Measurements from ENCODE around the gene TMOD3. TPM values are rescaled to one million over a fixed set of nuclear protein-coding genes. Genes with fewer than 3 reads are reported as not detected.

Gene TMOD3
- total and polyA plus RNA-seq, 2 experiments from 2014 or later, result 26.1 to 29.9 TPM

DNA sequence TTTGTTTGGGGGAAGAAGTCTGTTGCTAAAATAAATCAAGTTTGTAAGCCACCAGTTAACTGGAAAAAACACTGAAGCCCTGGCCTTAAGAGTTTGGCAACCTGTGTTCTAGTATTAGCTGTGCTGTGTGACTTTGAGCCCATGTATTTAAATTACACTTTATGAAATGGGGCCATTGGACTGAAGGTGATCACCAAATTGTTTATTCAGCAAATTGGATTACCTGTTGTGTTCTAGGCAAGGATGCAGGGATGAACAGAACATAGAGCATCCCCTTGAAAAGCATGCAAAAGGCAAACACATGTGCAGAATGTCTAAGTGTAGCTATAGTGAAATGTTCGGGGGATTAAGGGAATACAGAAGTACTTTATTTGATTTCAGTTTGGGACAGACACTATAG lies 54.6 kb downstream of the TMOD3 start:
- Mint-ChIP-seq H3K36me3 (ENCODE audit: low read depth) (peaks cover 24% of the 10 kb centered on the region), H3K27ac (no peak overlapping the region), H3K4me1 (no peaks in the 10 kb centered on the region), H3K27me3 (ENCODE audit: insufficient read depth, low read depth, poor library complexity) (peaks cover 4% of the 10 kb centered on the region), H3K9me3 (peaks cover 15% of the 10 kb centered on the region), H3K4me3 (no peak overlapping the region)
- Histone ChIP-seq H3K79me2 (replicated peaks; ENCODE audit: insufficient read depth) (no peaks in the 10 kb centered on the region), H2AFZ (no peak overlapping the region), H4K20me1 (replicated peaks; ENCODE audit: insufficient read depth) (no peaks in the 10 kb centered on the region), H3K9me2 (ENCODE audit: insufficient read depth) (no peaks in the 10 kb centered on the region), H3K27me3 (ENCODE audit: insufficient read depth) (no peaks in the 10 kb centered on the region), H3K4me1 (ENCODE audit: insufficient read depth) (no peaks in the 10 kb centered on the region), H3K4me3 (no peak overlapping the region), H3K27ac (ENCODE audit: low read depth) (no peak overlapping the region), H3K4me2 (no peak overlapping the region), H3F3A (replicated peaks; ENCODE audit: low read depth) (no peaks in the 10 kb centered on the region), H3K36me3 (ENCODE audit: insufficient read depth) (no peaks in the 10 kb centered on the region)
- no peak for TF ChIP-seq EZH2 (IDR thresholded peaks at IDR 0.05; ENCODE audit: low read depth, unreplicated experiment)
- TF ChIP-seq, protein P1, sequence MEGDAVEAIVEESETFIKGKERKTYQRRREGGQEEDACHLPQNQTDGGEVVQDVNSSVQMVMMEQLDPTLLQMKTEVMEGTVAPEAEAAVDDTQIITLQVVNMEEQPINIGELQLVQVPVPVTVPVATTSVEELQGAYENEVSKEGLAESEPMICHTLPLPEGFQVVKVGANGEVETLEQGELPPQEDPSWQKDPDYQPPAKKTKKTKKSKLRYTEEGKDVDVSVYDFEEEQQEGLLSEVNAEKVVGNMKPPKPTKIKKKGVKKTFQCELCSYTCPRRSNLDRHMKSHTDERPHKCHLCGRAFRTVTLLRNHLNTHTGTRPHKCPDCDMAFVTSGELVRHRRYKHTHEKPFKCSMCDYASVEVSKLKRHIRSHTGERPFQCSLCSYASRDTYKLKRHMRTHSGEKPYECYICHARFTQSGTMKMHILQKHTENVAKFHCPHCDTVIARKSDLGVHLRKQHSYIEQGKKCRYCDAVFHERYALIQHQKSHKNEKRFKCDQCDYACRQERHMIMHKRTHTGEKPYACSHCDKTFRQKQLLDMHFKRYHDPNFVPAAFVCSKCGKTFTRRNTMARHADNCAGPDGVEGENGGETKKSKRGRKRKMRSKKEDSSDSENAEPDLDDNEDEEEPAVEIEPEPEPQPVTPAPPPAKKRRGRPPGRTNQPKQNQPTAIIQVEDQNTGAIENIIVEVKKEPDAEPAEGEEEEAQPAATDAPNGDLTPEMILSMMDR (conservative IDR thresholded peaks at IDR 0.05; ENCODE audit: low read depth in 2 of 2), result no peak
- TF ChIP-seq POLR2AphosphoS5 (IDR thresholded peaks at IDR 0.05; ENCODE audit: low read depth), result no peak
- no peak for TF ChIP-seq JUNB (IDR thresholded peaks at IDR 0.05; ENCODE audit: unreplicated experiment)
- TF ChIP-seq, protein P2, sequence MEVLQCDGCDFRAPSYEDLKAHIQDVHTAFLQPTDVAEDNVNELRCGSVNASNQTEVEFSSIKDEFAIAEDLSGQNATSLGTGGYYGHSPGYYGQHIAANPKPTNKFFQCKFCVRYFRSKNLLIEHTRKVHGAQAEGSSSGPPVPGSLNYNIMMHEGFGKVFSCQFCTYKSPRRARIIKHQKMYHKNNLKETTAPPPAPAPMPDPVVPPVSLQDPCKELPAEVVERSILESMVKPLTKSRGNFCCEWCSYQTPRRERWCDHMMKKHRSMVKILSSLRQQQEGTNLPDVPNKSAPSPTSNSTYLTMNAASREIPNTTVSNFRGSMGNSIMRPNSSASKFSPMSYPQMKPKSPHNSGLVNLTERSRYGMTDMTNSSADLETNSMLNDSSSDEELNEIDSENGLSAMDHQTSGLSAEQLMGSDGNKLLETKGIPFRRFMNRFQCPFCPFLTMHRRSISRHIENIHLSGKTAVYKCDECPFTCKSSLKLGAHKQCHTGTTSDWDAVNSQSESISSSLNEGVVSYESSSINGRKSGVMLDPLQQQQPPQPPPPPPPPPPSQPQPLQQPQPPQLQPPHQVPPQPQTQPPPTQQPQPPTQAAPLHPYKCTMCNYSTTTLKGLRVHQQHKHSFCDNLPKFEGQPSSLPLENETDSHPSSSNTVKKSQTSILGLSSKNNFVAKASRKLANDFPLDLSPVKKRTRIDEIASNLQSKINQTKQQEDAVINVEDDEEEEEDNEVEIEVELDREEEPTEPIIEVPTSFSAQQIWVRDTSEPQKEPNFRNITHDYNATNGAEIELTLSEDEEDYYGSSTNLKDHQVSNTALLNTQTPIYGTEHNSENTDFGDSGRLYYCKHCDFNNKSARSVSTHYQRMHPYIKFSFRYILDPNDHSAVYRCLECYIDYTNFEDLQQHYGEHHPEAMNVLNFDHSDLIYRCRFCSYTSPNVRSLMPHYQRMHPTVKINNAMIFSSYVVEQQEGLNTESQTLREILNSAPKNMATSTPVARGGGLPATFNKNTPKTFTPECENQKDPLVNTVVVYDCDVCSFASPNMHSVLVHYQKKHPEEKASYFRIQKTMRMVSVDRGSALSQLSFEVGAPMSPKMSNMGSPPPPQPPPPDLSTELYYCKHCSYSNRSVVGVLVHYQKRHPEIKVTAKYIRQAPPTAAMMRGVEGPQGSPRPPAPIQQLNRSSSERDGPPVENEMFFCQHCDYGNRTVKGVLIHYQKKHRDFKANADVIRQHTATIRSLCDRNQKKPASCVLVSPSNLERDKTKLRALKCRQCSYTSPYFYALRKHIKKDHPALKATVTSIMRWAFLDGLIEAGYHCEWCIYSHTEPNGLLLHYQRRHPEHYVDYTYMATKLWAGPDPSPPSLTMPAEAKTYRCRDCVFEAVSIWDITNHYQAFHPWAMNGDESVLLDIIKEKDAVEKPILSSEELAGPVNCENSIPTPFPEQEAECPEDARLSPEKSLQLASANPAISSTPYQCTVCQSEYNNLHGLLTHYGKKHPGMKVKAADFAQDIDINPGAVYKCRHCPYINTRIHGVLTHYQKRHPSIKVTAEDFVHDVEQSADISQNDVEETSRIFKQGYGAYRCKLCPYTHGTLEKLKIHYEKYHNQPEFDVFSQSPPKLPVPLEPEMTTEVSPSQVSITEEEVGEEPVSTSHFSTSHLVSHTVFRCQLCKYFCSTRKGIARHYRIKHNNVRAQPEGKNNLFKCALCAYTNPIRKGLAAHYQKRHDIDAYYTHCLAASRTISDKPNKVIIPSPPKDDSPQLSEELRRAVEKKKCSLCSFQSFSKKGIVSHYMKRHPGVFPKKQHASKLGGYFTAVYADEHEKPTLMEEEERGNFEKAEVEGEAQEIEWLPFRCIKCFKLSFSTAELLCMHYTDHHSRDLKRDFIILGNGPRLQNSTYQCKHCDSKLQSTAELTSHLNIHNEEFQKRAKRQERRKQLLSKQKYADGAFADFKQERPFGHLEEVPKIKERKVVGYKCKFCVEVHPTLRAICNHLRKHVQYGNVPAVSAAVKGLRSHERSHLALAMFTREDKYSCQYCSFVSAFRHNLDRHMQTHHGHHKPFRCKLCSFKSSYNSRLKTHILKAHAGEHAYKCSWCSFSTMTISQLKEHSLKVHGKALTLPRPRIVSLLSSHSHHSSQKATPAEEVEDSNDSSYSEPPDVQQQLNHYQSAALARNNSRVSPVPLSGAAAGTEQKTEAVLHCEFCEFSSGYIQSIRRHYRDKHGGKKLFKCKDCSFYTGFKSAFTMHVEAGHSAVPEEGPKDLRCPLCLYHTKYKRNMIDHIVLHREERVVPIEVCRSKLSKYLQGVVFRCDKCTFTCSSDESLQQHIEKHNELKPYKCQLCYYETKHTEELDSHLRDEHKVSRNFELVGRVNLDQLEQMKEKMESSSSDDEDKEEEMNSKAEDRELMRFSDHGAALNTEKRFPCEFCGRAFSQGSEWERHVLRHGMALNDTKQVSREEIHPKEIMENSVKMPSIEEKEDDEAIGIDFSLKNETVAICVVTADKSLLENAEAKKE (CRISPR knock-in tag; IDR thresholded peaks at IDR 0.05), result no peak
- TF ChIP-seq, protein P3, sequence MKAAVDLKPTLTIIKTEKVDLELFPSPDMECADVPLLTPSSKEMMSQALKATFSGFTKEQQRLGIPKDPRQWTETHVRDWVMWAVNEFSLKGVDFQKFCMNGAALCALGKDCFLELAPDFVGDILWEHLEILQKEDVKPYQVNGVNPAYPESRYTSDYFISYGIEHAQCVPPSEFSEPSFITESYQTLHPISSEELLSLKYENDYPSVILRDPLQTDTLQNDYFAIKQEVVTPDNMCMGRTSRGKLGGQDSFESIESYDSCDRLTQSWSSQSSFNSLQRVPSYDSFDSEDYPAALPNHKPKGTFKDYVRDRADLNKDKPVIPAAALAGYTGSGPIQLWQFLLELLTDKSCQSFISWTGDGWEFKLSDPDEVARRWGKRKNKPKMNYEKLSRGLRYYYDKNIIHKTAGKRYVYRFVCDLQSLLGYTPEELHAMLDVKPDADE (IDR thresholded peaks at IDR 0.05), result no peak
- no peak for TF ChIP-seq STAT1 (IDR thresholded peaks at IDR 0.05; ENCODE audit: unreplicated experiment)
- no peak for TF ChIP-seq NANOG (IDR thresholded peaks at IDR 0.05; ENCODE audit: borderline replicate concordance)
- no peak for TF ChIP-seq CREB1 (CRISPR knock-in tag; IDR thresholded peaks at IDR 0.05; ENCODE audit: low read depth)
- DNase-seq (ENCODE audit: low spot score), result no peak
- ATAC-seq, result no peak

Measured in GM23338 (cell line).